GM12801 (cell line): ENCODE measurements around the gene LHX4.

Experiments used
- CTCF ChIP-seq: IDR thresholded peaks from one replicate; pipeline ENCODE4 v1.5.1; 2011; ENCODE audit warnings: control low read depth; ENCODE audit not compliant: insufficient read length; ENCODE audit errors: extremely low read depth

LHX4 gene

GRCh38 chr1:180269645-180270529, 39.8 kb downstream of the LHX4 start:
- TF ChIP-seq CTCF: no peak

GRCh38 chr1:180270530-180271271, 40.6 kb downstream of the LHX4 start:
- no peak for TF ChIP-seq CTCF

GRCh38 chr1:180271272-180272255, 41.5 kb downstream of the LHX4 start:
- TF ChIP-seq CTCF: no peak

GRCh38 chr1:180272395-180272794, 42.3 kb downstream of the LHX4 start:
- no peak for TF ChIP-seq CTCF

GRCh38 chr1:180273066-180273465, 43.0 kb downstream of the LHX4 start:
- TF ChIP-seq CTCF: no peak

GRCh38 chr1:180274221-180274620, 44.2 kb downstream of the LHX4 start:
- TF ChIP-seq CTCF: no peak
